Esophagus mucosa (tissue), 1 donor: ENCODE results near the gene FAM241A. TPM values are rescaled to one million over a fixed set of nuclear protein-coding genes. Genes with fewer than 3 reads are reported as not detected.
"Not testable (repeated sequence)": the region's sequence is repeated elsewhere in the genome, so short reads cannot be mapped to it uniquely, and the experiment has no call there.

Source experiments
- ATAC-seq: fragments of 200-7000 bp; cut with Tn5 transposase; one replicate; pipeline ENCODE4 v1.9.1; 2020
- total RNA-seq: library from RNA; stranded (reverse); gene quantifications from one replicate; pipeline ENCODE4 v1.2.4, GENCODE V29; 2023
- donor health status: DM: yes; HTN: yes; CAD: no.

The FAM241A gene
- total RNA-seq, 1 donor from 2014 or later, result 2.7 TPM

DNA sequence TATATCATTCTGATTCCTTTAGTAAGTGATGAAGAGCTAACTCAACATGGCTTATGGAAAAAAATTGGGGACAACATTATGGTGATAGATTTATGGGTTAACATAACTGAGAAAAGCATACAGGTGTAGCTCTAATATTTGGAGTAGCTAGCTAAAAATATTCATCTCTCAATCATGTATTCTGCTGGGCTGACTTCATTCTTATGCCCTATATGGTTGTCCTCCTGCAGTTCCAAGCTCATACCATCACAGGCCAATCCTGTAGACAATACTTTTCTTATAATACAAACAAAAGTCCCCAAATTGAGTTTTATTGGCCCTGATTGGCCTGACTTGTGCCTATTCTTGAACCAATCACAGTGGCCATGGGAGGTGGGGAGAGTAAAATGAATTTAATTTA, 6.7 kb upstream of the FAM241A start:
- ATAC-seq, result no peak

DNA sequence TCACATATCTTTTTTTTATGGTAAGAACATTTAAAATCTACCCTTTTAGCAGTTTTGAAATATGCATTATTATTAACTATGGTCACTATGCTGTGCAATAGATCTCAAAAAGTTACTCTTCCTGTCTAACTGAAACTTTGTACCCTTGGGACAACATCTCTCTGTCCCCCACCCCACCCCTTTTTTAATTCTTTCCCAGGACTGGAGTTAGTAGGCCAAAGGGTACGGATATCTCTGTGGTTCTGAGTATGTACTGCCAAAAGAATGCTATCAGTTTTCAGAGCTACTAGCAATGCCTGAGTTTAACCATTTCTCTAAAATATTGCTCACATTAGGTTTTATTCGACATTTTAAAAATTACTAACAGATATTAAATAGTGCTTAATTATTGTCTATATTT, 4.7 kb upstream of the FAM241A start:
- no peak for ATAC-seq

DNA sequence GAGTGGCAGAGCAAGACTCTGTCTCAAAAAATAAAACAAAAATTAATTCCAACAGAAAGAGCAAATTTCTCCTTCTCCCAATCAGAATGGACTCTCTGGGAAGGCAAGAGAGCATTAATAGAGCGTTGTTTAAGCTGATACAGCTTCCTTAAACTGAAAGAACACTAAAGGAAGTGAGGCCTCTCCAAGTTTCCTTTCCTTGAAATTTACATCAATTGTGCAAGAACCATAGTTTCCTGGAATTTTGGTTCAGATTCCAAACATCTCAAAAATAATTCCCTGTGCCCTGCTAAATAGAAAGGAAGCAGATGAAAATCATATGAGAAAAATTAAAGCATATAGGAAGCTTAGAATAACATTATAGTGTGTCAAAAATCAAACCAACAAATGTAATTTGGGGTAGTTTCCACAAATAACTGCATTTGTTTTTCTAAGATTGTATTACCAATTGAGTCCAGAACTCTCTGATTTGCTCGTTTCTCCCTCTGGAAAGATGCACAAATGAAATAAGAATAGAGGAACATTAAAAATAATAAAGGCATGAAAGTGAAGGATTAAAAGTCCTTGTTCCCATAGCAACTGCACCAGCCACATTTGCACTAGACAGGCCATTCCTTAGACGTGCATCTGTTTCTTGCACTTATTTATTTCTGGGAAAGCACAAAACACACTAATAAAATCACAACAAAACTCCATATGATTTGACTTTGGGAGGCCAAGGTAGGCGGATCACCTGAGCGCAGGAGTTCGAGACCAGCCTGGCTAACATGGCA, 3.7 kb upstream of the FAM241A start:
- no peak for ATAC-seq

DNA sequence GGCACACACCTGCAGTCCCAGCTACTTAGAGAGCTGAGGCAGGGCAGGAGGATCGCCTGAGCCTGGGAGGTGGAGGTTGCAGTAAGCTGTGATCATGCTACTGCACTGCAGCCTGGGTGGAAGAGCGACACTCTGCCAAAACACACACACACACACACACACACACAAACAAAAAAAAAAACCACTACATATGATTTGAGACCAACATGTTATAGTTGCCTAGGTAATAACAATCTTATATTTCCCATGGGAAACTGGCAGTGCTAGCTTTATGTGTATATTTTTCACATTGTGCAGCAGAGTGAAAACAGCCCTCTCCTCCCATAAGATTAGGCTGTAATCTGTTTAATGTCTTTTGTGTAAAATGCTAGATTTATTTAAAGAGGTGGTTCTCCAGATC, 3.1 kb upstream of the FAM241A start:
- ATAC-seq, result no peak

DNA sequence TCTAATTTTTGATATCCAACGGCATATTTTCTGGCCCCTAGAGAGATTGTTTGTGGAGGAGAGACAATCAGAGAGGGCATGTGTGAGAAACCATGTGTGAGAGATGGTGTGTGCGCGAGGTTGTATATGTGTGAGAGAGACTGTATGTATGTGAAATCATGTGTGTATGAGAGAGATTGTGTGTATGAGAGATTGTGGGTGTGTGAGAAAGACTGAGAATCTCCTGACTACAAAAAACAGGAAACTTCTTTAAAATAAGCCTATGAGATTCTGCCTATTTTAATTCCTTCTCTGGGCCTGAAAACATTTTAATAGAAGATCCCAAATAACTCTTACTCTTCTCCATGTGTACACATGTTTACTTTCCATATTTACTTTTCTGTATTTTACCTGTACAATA, 1.5 kb upstream of the FAM241A start:
- no peak for ATAC-seq

DNA sequence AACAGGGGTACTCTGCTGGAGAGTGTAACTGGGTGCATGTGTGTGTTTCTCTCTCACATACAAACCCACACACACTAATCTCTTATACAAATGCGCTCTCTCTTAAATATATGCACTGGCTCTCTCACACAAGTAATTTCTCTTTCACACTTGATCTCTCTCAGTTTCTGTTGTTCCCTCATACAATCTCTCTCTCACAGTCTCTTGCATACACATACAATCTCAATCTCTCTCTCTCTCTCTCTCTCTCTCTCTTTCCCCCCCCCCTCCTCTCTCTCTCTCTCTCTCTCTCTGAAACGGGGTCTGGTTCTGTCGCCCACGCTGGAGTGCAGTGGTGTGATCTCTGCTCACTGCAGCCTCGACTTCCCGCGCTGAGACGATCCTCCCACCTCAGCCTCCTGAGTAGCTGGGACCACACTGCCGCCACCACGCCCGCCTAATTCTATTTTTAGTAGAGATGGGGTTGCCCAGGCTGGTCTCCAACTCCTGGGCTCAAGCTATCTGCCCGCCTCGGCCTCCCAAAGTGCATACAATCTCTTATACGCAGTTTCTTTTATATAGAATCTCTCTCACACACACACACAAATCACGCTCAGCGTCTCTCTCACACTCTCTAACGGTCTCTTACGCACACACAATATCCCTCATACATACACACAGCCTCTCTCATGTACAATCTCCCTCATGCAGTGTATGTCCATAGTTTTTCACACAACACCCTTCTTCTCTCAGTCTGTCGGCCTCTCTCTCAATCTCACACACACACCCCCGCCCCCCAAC, 518 bp upstream of the FAM241A start:
- no peak for ATAC-seq

DNA sequence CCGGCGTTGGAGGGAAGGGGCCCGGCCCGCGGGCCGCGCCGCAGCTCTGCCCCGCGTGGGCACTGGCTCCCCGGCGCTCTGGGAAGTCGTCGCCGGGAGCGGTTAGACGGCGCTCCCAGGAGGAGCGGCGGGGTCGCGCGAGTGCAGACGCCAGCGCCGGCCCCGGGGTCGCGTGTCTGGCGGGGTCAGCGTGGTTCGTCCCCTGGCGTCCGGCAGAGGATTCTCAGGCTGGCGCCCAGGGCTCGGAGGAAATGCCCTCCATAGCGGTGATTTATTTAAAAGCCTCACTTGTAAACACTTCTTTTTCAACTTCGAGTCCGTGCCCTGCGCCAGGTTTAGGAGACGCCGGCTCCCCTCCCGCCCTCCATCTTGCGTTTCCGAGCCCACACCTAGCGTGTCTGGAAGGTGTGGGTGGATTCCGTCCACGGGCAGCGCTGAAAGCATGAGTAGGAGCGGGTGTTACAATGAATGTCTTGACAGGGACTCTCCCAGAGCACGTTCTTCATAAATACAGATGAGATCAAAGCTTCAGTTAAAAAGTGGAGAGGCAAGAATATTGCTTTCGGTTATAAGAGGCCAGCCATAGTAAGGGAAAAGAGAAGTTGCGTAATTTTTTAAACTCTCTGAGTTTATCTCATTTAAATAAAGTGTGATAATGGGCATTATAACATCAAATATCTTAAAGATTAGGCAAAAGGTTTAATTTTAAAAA, 692 bp downstream of the FAM241A start:
- ATAC-seq, result peak; percentile 52

DNA sequence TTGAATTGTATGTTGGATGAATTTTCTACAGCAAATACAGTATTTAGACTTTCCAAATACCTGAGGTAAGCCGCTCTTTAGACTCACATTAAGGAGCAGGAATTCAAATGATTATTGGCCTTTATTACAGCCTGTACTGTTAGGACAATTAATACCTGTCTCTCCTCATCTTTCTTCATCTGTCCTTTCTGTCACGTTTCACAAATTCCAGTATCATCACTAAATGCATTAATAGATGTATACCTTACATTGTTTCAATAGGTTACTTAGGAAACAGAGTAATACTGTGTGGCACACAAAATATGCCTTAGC, 1.2 kb downstream of the FAM241A start:
- ATAC-seq, result no peak

DNA sequence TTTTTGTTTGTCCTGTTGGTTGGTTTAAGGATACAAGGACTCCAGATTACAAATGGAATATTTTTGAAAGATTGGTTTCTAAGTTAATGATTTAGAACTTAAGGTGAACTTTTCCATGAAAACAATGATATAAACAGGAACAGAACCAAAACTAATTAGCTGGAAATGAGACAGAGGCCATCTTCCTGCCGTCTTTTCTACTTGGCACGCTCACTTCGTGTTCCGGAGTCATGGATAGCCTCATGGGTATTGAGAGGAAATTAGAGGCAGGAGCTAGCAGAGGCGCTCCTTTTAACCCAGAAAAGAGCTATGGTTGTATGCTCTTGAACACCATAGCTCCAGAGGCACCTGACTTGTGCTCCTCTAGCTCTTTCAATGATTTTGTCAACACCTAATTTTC, 2.4 kb downstream of the FAM241A start:
- no peak for ATAC-seq

DNA sequence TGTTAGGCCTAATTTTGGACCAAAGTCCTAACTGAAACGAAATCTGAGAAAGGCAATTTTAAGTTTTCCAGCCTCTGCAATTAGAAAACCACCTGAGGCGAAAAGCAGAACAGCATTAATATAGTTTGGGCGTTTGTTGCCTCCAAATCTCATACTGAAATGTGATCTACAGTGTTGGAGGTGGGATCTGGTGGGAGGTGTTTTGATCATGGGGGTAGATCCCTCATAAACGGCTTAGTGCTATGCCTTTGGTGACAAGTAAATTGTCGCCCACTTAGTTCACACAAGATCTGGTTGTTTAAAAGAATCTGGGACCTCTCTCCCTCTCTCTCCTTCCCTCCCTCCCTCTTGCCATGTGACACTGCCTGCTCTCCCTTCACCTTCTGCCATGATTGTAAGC, 5.7 kb downstream of the FAM241A start:
- ATAC-seq, result no peak

DNA sequence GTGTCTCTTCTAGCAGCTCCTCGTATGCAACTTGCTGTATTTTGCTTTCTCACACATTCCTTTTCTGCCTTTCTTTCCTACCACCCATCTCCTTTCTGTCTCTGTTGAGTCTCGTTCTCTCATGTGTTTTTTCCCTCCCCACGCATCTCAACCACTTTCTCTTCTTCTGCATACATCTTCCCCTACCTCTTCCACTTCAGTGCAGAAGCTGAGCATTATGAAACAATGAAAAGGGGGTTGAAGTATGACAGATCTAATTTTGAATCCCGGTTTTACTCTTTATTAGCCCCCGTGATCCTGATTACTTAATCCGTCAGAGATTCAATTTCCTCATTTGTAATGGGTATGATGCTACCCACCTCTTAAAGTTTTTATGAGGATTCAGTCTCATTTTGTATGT, 7.3 kb downstream of the FAM241A start:
- no peak for ATAC-seq

DNA sequence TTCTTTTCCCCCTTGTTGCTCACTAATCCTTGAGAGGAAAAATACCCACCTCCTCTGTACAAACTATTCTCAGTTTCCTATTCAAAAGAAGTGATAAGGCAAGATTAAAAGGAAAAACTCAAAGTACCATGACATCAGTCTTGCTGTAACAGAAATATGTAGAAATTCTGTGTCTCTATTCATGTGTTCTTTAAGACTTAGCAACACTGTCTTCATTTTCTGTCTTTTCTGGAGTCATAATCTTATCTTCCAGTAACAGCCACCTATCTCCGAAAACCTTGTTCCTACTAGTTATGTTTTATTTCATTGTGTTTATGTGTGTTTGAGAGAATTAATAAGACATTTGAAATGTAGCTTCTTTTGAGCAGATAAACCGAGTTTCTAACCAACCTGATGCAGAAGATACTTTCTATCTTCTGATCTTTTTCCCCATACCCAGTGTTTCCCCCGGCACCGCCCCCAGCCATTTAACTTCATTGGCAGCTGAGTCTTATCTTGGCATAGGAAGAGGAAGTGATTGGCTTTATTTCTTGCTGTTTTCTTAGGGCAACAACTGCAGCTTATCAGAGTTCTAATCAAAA, 8.0 kb downstream of the FAM241A start:
- no peak for ATAC-seq

DNA sequence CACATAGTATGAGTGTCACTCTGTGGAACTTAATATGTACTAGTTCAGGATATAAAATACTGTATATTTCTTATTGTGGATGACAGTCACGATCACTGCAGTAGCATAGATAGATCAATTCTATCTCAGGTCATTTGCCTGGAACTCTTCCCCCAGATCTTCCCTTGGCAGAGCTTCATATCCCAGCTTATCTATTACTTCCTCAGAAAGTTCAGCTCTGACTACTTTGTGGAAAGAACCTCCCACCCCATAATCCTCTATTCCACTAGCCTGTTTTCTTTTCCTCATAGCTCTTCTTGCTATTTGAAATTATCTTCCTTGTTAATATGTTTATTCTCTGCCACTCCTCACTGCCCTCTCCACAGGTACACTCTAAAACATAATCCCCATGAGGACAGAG, 10.9 kb downstream of the FAM241A start:
- no peak for ATAC-seq

DNA sequence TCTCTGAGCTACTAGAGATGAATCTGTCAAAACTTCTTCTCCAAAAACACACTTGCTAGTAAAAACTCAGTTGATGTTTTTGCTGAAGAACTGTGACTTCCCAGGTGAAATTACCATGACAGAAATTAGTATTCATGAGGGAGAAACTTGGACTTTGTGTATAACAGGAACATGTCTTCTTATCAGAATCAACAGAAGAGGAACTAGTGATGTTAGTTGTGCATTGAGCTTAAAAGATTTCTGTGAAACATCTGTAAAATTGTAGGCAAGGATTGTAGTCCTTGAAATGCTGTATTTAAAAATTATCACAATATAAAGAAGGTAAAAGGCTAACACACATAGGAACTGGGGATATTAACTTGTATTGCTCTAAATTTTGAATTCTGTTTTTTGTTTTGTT, 11.3 kb downstream of the FAM241A start:
- no peak for ATAC-seq

DNA sequence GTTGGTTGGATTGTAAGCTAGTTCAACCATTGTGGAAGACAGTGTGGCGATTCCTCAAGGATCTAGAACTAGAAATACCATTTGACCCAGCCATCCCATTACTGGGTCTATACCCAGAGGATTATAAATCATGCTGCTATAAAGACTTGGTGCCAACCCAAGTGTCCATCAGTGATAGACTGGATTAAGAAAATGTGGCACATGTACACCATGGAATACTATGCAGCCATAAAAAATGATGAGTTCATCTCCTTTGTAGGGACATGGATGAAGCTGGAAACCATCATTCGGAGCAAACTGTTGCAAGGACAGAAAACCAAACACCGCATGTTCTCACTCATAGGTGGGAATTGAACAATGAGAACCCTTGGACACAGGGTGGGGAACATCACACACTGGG, 18.5 kb downstream of the FAM241A start:
- not testable (repeated sequence) for ATAC-seq

DNA sequence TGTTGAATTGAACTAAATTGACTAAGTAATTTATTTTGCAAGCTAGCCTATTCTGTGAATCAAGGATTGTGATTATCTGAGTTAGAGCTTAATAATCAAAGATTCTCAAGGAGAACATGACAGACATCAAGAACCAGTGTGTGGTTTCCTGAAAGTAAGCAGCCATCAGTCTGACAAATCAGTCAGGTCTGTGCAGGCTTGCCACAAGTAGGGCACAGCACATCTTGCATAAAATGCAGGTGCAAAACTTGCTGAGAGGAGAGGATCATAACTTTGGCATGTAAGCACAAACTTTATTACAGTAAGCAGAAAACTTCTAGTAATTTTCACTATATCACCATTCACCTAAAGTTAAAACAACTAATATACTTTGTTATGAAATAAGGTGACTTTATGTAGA, 22.5 kb downstream of the FAM241A start:
- ATAC-seq, result peak; percentile 85

DNA sequence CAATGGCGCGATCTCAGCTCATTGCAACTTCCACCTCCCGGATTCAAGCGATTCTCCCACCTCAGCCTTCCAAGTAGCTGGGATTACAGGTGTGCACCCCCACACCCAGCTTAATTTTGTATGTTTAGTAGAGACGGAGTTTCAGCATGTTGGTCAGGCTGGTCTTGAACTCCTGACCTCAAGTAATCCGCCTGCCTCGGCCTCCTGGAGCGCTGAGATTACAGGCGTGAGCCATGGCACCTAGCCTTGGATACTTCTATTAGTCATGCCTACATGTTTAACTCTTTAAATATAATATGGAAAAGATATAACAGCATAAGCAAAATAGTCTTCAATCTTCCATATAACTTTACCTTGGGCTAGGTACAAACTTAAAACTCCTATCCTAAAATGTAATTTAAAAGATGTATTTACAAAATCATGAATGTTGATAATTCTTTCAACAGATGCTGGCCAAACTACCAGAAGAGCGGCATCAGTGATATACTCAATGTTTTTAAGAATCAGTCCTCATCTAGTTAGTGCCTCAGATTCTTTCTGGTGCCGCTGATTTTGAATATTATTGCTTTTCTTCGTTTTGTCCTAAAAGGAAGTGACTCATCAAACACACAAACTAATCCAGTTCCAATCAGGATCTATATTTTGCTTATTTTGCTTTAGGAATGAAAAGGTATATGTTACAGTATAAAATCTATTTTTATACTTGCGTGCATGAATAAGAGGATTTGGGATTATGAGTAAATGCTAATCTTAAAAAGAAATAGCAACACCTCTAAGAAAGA, 23.7 kb downstream of the FAM241A start:
- ATAC-seq, result no peak

DNA sequence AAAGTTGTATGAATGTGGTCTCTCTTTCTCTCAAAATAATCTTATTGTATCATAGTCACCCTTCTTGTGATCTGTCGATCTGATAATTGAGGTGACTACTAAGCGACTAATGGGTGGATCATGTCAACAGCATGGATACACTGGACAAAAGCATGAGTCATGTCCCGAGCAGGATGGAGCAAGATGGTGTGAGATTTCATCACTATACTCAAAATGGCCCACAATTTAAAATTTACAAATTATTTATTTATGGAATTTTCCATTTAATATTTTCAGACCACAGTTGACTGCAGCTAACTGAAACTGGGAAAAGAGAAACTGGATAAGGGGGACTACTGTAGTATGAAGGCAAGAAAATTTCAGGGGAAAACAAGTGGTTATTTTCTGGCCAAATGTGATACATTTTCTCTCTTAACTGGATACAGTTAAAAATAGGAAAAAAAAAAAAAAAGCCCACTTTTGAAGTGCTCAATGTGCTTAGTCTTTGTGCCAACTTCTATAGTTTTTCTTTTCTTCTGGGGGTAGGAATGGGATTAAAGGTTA, 25.3 kb downstream of the FAM241A start:
- peak; percentile 88 for ATAC-seq

DNA sequence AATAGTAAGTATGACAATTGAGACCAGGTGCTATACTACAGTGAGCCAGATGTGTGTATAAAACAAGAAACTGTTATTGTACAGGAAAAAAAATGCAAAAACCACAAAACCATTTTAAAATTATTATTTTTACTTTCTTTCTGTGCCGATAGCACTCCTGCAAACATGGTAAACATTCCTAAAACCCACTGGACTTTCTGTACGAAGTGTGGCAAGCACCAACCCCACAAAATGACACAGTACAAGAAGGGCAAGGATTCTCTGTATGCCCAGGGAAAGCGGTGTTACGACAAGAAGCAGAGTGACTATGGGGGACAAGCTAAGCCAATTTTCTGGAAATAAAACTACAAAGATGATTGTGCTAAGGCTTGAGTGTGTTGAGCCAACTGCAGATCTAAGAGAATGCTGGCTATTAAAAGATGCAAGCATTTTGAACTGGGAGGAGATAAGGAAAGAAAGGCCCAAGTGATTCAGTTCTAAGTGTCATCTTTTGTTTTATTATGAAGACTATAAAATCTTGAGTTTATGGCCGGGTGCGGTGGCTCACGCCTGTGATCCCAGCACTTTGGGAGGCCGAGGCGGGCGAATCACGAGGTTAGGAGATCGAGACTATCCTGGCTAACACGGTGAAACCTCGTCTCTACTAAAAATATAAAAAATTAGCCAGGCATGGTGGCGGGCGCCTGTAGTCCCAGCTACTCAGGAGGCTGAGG, 26.0 kb downstream of the FAM241A start:
- ATAC-seq, result not testable (repeated sequence)

DNA sequence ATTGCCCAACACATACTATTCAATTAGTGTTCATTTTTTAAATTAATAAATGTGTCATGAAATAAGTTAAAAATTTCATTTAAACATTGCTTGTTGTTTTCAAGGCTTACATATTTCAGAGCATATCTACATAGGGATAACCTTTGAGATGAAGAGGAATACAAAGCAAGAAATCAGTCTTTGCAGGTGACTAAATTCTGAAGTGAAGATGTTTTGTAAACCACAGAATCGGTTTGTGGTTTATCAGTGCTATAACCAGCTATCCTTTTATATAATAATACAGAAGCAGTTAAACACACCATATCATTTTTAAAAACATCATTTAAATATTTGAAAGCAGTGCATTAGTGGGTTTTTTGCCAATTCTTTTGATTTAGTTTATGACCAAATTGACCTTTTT, 26.9 kb downstream of the FAM241A start:
- no peak for ATAC-seq
